Right hindlimb (tissue), 1 donor: Measurements from ENCODE around the gene THUMPD2.

ENCODE experiments used
- DNase-seq: peaks from one replicate; pipeline ENCODE4 v3.0.0-alpha.2; 2018

THUMPD2 gene

DNA sequence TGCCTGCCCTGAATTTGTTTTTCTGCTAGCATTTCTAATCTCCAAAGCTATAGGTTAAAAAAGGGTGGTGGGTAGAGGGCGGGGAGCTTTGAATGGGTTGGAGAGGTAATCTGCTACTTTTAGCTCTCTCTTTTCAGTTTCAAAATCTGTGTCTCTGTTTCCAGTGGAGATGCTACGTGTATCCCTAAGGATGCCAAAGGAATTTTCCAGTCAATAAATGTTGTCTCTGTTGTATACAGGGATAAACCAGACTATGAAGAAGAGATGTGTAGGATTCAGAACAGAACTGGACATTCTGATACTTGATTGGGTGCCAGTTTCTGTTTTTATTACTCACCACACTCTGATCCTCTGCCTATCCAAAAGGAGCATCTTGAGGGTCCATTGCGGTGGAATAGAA, 63.2 kb downstream of the THUMPD2 start:
- no peak for DNase-seq

- DNase-seq = no peak
These were observed 64.0 kb downstream of the THUMPD2 start for GRCh38 chr2:39715095-39715494.

GRCh38 chr2:39712953-39713352, 66.1 kb downstream of the THUMPD2 start:
- no peak for DNase-seq

DNA sequence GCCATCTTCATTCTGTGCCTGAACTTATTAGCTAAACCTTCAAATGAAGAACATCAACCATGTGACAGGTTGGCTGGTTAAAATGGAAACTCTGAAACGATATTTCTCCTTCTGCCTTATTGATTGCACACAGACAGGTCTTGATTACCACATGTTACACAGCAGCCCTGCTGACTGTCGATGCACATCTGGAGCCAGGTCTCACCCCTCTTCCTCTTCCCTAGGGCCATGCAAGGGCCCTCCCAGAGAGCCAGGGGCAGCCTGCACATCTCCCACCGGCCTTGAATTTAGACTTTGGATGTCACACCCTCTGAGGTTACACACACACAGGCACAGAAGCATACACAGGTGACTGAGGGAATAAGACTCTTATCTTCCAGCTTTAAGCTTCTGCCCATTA, 68.3 kb downstream of the THUMPD2 start:
- no peak for DNase-seq

GRCh38 chr2:39708003-39708402, 71.1 kb downstream of the THUMPD2 start:
- DNase-seq = no peak

- DNase-seq = no peak
These were observed 72.1 kb downstream of the THUMPD2 start for GRCh38 chr2:39706945-39707344.

DNA sequence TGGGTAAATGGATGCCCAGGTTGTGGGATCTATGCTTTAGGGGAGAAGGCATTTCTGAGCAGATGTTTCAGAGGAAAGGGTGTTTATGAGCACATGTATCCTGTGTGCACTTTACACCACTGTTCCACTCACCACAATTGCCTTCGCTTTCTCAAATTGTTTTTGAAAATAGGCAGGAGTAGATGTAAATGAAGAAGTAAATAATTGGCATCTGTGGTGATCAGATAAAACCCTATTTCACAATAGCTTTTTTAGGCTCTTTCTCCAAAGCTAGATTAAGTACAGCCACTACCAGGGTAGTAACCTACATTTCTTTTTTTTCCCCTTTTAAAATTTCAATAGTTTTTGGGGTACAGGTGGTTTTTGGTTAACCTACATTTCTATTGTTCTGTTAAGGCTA, 72.7 kb downstream of the THUMPD2 start:
- no peak for DNase-seq

GRCh38 chr2:39705638-39706037, 73.4 kb downstream of the THUMPD2 start:
- no peak for DNase-seq

GRCh38 chr2:39704540-39704939, 74.5 kb downstream of the THUMPD2 start:
- DNase-seq = no peak

- DNase-seq = no peak
These were observed 75.7 kb downstream of the THUMPD2 start for GRCh38 chr2:39703181-39703872.

GRCh38 chr2:39701137-39701536, 77.9 kb downstream of the THUMPD2 start:
- DNase-seq = no peak

GRCh38 chr2:39697454-39697853, 81.6 kb downstream of the THUMPD2 start:
- peak; percentile 76 for DNase-seq

DNA sequence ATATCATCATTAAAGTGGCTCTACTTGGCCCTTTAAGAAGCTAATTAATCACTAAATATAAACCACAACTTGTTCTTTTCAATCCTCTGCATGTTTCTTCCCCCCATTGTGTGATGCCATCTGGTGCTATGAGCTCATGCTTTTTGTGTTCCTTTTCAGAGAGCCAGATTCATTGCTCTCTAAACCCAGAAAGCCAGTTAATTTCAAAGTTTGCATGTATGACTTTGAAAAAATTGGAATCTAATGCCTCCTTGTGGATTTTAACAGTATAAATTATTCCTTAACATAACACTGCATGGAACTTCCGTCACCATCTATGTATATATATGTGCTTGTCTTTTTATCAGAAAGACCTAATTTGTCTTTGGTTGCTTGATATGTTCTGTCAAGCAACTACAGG, 82.2 kb downstream of the THUMPD2 start:
- no peak for DNase-seq

GRCh38 chr2:39696101-39696553, 82.9 kb downstream of the THUMPD2 start:
- DNase-seq = peak; percentile 54

DNA sequence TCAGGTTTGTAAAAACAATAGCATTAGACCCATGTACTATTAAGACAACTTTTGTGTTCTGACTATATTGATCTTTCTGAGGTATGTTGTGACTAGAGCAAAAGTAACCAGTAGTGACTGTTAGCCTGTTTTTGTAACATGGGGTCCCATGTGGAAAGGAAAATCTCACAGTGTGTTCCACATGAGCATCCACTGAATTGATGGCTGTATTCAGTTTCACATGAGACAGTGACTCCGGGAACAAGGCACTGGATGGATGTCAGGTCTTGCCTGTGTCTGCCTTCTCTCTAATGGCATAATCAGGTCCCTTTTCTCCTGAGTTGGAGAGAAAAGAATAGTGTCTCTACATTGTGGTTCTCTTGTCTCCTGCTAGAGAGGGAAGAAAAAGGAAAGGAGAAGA, 85.8 kb downstream of the THUMPD2 start:
- DNase-seq = no peak

DNA sequence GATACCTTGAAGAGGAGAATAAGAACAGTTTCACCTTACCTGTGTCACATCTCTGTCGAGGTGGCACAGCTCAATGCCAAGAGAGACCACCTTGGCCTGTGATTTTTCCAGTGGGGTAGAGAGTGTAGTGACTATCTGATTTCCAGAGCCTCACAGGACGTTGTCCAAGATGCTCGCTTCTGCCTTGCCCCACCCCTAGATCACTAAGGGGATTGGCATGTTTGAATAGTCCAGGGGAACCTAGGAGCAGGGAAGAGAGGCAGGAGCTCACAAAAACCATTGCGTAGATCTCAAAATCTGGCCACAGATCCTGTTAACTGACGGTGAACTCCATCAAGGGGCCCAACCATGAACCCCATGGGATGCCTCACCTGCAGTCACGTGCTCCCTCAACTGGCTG, 89.2 kb downstream of the THUMPD2 start:
- no peak for DNase-seq

- DNase-seq = no peak
These were observed 89.7 kb downstream of the THUMPD2 start for GRCh38 chr2:39689272-39689841.

DNA sequence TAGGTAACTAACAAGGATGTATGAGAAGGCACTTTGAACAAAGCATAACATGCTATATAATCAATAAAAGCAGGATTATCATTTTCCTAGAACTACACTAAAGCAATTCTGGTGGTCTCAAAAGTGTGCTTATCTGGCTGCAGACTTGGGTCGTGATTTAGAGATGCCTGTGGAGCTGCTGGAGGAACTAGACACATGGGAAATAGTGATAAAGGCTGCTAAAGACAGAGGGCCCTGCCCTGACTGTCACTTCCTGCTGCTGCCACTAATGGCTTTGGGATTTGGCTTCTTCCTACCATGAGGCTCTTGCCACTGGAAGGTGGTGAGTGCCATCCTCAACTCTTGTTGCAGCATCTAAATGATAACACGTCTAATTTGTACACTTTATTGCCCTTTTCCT, 90.9 kb downstream of the THUMPD2 start:
- DNase-seq = no peak

DNA sequence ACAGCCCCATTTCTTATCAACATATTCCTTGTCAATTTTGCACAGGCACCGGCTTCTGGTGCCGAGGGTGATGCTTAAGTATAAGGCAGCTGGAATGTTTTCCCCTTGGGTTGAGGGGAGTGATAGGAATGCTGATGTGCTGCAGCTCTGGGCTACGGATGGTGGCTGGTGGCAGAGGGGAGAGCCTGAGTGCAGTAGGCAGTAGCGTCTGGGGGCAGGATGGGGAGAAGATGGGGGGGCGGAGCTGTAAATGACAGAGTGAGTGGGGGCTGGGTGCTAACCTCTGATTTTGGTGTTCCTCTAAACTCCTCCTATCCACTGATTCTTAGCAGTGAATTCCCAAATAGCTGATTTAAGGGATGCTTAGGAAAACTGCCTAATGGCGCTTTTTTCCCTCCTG, 92.6 kb downstream of the THUMPD2 start:
- DNase-seq = no peak
